Right ventricle myocardium inferior (tissue), 1 donor: Measurements from ENCODE around the gene RNLS. TPM values are rescaled to one million over a fixed set of nuclear protein-coding genes. Genes with fewer than 3 reads are reported as not detected.

Experiments used
- ATAC-seq: fragments of 200-7000 bp; cut with Tn5 transposase; one replicate; pipeline ENCODE4 v1.9.1; 2020; ENCODE audit warnings: mild to moderate bottlenecking, moderate library complexity
- DNase-seq: peaks from one replicate; pipeline ENCODE4 v3.0.0; 2021; ENCODE audit errors: missing footprints
- intact Hi-C: fragments of 100-400 bp; cut with DNase I; formaldehyde crosslinking; loops from one replicate; pipeline ENCODE4 v1.11.0; 2022
- total RNA-seq: library from RNA; stranded (reverse); fragmentation: NEBNext Ultra II Directional; extraction: Animal tissue kit (Norgen Biotek cat#: 25700); gene quantifications from one replicate; pipeline ENCODE4 v1.2.1, GENCODE V29; 2021
- donor health status: DM: no; HTN: yes; CAD: no; lungs with severe emphysema.

Gene RNLS
- total RNA-seq, 1 donor from 2014 or later, result 20.6 TPM

- ATAC-seq (no peak), DNase-seq (no peak)
- intact Hi-C loops, result no loop called here
Observed at GRCh38 chr10:88262591-88263234, 320.4 kb downstream of the RNLS start.

- intact Hi-C loops, result no loop called here
- DNase-seq (no peak), ATAC-seq (no peak)
Observed at GRCh38 chr10:88261152-88261551, 322.0 kb downstream of the RNLS start.

GRCh38 chr10:88260329-88261051 lies 322.6 kb downstream of the RNLS start:
- DNase-seq (no peak), ATAC-seq (no peak)
- intact Hi-C loops, result no loop called here

GRCh38 chr10:88259381-88259780 lies 323.7 kb downstream of the RNLS start:
- ATAC-seq (no peak), DNase-seq (no peak)
- intact Hi-C loops, result loop anchor here (5.0 kb wide), 2 partner anchors 83 to 128 kb away; no protein-coding TSS in a partner anchor

- ATAC-seq, result peak; percentile 17
- intact Hi-C loops, result loop anchor here (5.0 kb wide), 2 partner anchors 85 to 130 kb away; no protein-coding TSS in a partner anchor
Observed at GRCh38 chr10:88256886-88257285, 326.2 kb downstream of the RNLS start.

DNA sequence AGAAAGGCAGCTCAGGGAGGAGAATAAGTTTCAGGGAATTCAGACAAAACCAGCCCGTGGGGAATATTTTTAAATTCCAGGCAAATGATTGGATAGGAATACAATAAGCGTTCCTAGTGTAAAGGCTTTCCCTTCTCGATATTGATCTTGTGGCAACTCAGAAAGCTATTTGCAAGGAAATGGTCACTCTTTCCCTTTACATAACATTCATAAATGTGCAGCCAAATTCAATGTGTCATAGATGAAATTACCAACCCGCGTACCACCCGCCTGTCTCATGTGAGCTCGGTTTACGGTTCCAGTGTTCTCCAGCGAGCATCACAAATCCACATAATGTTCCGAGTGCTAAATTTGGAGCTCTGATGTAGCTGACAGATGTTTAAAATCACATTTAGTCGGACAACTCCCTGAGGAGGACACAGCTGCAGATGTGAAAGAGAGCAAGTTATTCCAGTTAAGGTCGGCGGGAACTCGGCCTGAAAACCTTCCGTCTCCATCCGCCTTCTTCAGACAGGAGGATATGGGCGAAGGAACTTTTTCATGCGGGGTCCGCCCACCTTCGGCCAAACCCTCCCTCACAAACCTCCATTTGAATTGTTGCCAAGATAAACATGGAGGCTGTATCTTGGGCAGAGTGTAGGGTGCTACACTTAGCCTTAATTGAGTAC lies 327.0 kb downstream of the RNLS start:
- peak; percentile 80 for DNase-seq
- peak; percentile 93 for ATAC-seq
- intact Hi-C loops, result loop anchor here (5.0 kb wide), 2 partner anchors 86 to 131 kb away; no protein-coding TSS in a partner anchor

More at GRCh38 chr10:88256886-88257285, 326.2 kb downstream of the RNLS start:
- DNase-seq, result no peak

DNA sequence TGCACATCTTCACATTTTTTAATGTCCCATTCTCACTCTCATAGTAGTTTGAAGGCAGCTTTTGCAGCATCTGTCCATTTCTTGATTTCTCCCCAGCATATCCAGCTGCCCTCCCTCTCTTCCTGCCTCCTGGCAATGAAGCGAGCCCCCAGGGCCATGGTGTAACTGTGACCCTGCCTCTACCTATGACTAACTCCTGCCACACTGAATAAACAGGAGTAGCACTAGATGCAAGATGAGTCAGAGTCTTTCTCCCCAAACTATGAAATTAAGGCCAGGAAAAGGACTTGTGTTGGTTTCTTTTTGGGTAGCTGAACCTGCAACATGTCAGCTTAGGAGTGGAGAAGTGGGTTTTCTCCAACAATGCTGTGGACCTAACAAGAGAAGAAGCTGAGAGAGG lies 329.0 kb downstream of the RNLS start:
- ATAC-seq, result no peak

DNA sequence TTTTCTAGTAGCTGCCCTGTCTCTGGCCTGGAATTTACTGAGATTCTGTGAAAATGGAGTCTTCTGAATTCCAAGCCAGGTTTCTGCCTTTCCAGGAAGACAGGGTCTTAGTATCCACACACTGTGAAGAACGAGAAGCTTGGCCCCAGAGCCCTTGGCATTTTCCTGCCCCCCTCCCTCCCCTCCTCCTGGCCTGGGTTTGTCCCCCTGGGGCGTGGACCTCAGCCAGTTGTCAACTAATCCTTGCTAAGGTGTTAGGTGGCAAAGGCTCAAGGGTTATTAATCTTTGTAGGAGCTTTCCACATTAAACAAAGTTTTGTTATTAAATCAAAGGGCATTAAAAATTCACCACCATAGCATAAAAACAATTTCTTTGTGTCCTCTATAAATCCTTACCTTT lies 329.5 kb downstream of the RNLS start:
- intact Hi-C loops, result no loop called here
- no peak for DNase-seq
- no peak for ATAC-seq

More for the DNA sequence above, 329.0 kb downstream of the RNLS start:
- no peak for DNase-seq
- intact Hi-C loops, result no loop called here

GRCh38 chr10:88253128-88253527 lies 330.0 kb downstream of the RNLS start:
- ATAC-seq (no peak), DNase-seq (no peak)
- intact Hi-C loops, result no loop called here

- no peak for ATAC-seq
- intact Hi-C loops, result loop anchor here (10.0 kb wide), 1 partner anchor 205 kb away; no protein-coding TSS in a partner anchor
- DNase-seq, result no peak
Observed at GRCh38 chr10:88249450-88249849, 333.7 kb downstream of the RNLS start.

GRCh38 chr10:88246675-88247074 lies 336.4 kb downstream of the RNLS start:
- no peak for DNase-seq
- intact Hi-C loops, result loop anchor here (10.0 kb wide), 1 partner anchor 202 kb away; no protein-coding TSS in a partner anchor
- no peak for ATAC-seq

- intact Hi-C loops, result loop anchor here (10.0 kb wide), 1 partner anchor 201 kb away; no protein-coding TSS in a partner anchor
- no peak for DNase-seq
Observed at GRCh38 chr10:88245974-88246511, 337.1 kb downstream of the RNLS start.

DNA sequence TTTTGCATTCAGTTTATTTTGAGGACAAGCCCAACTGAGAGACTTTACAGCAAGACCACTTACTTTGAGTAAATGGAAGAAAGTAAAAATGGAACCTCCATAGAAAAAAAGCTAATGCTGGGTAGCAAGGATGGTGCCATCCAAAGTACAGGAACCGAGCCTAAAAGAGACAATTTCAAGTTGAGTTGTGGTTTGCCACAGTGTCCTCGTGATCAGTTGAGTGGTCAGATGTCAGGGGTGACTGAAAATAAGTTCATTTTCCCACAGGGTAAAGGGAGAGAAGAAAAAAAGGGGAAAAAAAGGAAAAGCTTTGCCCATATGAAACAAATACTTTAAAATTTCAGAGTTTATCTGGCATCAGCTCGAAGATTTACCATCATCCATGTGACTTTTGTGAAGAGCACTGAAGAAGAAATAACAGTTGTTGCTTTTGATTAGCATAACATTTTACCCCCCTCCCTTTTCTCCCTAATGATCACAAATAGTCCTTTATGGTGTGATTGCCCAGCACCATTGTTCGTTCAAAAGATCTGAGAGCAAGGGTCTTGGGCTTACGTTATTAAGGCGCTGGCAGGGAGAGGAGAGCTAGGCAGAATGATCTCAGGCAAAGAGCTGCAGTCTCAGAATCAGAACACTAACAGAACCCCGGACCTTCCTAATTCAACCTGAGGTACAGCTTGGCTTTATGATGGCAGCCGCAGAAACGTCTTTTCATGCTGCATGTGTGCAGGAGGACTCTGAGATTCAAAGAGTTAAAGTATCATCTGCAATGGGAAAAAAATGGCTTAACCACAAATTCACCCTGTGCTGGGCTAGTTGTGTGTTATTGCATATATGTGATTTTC lies 338.1 kb downstream of the RNLS start:
- ATAC-seq (no peak), DNase-seq (no peak)
- intact Hi-C loops, result loop anchor here (5.0 to 10.0 kb wide), 3 partner anchors 142 to 383 kb away; partner anchors contain the start of genes KLLN and PTEN

More at GRCh38 chr10:88245974-88246511, 337.1 kb downstream of the RNLS start:
- peak; percentile 46 for ATAC-seq

DNA sequence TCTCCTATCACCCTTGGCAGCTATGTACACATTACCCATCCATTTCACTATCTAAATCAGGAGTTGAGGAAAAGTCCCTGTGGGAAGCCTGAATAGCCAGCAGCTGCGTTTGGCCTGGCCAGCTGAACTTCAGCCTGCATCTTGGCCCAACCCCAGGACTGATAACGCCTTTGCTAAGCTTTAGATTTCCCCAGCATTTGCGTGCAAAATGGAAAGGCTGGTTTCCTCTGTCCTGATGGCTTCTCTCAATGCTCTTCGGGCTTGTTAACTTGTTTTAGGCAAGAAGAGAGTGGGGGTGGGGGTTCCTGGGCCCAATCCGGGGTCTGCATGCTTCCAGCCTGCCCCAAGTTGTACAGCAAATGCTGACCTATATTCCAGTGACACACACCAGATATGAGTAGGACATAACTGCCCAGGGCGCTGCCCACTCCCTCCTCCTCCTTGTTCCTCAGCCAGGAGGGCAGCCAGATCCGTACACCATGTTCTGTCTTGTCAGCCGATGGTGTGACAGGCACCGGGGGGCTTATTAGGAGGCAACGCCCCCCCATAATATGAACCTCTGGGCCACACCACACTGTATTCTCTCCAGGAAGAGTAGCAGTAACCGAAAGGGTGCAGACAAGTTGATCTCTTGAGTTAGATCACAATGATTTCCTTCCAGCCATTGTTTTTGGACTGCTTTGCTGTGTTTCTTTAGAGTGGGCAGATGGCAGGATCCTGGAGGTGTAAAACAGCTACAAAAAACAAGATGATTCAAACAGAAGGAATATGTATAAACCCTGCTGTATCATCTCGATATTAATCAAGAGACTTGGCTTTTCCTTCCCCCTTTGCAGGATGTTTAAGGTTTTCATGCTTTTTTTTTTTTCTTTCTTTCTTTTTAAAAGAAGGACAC lies 339.0 kb downstream of the RNLS start:
- peak; percentile 86 for DNase-seq
- intact Hi-C loops, result loop anchor here (5.0 to 10.0 kb wide), 3 partner anchors 143 to 382 kb away; partner anchors contain the start of genes KLLN and PTEN
- ATAC-seq, result peak; percentile 94

GRCh38 chr10:88243202-88243744 lies 339.8 kb downstream of the RNLS start:
- intact Hi-C loops, result loop anchor here (5.0 to 10.0 kb wide), 3 partner anchors 144 to 381 kb away; partner anchors contain the start of genes KLLN and PTEN
- peak; percentile 38 for ATAC-seq

DNA sequence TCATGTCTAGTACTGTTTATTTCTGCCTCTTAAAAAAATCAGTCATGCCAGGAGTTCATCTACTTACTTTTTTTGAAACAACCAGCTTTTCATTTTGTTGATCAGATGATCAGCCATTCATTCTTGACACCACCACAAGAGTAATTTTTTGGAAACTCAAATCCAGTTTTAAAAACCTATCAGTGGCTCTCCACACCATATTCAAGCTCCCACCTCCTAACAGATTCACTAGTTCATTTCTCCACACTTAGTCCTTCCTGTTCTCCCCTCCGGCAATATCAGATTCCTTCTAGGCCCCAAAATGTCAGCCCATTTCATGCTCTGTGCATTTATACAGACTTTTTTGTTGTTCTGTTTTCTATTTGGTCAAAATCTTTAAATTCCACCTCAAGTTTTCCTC lies 341.6 kb downstream of the RNLS start:
- intact Hi-C loops, result loop anchor here (5.0 to 10.0 kb wide), 3 partner anchors 146 to 379 kb away; partner anchors contain the start of genes KLLN and PTEN
- ATAC-seq (no peak), DNase-seq (no peak)

More at GRCh38 chr10:88243202-88243744, 339.8 kb downstream of the RNLS start:
- no peak for DNase-seq

GRCh38 chr10:88239212-88239611 lies 343.9 kb downstream of the RNLS start:
- DNase-seq, result no peak
- intact Hi-C loops, result no loop called here
- ATAC-seq, result no peak
